ENCODE data around the gene PSMB2.

DNA sequence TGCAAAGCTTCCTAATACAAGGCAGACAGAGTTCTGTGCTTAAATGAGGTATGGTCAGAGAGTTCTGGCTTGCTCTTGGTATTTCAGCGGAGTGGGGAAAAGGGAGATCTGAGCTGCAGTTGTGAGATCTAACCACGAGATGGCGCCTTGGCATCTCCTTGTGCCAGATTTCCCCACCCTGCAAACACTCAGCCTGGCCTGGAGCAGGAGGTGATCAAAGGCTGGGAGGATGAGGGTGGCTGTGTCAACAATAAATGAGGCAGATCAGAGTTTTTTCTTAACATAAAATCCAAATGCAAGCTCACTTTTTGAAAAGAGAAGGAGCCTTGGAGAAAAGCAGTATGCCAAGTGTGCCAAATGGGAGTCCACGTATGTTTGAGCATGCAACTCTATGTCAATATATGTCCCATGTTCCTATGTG is 72.3 kb downstream of the PSMB2 start:
- TF ChIP-seq, protein P1, sequence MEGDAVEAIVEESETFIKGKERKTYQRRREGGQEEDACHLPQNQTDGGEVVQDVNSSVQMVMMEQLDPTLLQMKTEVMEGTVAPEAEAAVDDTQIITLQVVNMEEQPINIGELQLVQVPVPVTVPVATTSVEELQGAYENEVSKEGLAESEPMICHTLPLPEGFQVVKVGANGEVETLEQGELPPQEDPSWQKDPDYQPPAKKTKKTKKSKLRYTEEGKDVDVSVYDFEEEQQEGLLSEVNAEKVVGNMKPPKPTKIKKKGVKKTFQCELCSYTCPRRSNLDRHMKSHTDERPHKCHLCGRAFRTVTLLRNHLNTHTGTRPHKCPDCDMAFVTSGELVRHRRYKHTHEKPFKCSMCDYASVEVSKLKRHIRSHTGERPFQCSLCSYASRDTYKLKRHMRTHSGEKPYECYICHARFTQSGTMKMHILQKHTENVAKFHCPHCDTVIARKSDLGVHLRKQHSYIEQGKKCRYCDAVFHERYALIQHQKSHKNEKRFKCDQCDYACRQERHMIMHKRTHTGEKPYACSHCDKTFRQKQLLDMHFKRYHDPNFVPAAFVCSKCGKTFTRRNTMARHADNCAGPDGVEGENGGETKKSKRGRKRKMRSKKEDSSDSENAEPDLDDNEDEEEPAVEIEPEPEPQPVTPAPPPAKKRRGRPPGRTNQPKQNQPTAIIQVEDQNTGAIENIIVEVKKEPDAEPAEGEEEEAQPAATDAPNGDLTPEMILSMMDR (IDR thresholded peaks at IDR 0.05; ENCODE audit: insufficient read depth, low read length) = peak; percentile 85
- TF ChIP-seq REST (IDR thresholded peaks at IDR 0.05; ENCODE audit: insufficient replicate concordance, low read depth) = no peak

Data from HL-60 (cell line).